Measurements from ENCODE around the gene CASP1. TPM values are rescaled to one million over a fixed set of nuclear protein-coding genes. Genes with fewer than 3 reads are reported as not detected.
A peak's percentile ranks its signal among the peaks of the same experiment; 100 is the strongest.

The CASP1 gene
- total and polyA plus RNA-seq, 2 donors (not counting 3 experiments of a cell fraction or from before 2014, with no cell fraction given): 1.8 to 12.4 TPM

GRCh38 chr11:104992781-104993180 lies 42.2 kb downstream of the CASP1 start:
- no peaks in the 10 kb centered on the region for H3K9me1 ChIP-seq (replicated peaks; ENCODE audit: control insufficient read depth, extremely low read depth, insufficient read depth, low read length)
- no peak overlapping the region for H3K4me3 ChIP-seq (replicated peaks in 1 of 3; ENCODE audit: insufficient read depth in 1 of 3, low read depth in 1 of 3, low read length in 3 of 3)
- BruUV-seq (replicated peaks): no TSS peak
- peak; percentile 21 for FAIRE-seq
- intact Hi-C loops (cut with micrococcal nuclease) (no loop called here), dilution Hi-C loops (cut with MboI; ENCODE audit: extremely low pct_ligation_motif_present, low sequenced_read_pairs) (no loop called here)
- TF ChIP-seq, protein P1, sequence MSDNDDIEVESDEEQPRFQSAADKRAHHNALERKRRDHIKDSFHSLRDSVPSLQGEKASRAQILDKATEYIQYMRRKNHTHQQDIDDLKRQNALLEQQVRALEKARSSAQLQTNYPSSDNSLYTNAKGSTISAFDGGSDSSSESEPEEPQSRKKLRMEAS (IDR thresholded peaks at IDR 0.05; ENCODE audit: insufficient read depth, insufficient read length): no peak
- TF ChIP-seq POLR2A (IDR thresholded peaks at IDR 0.05; ENCODE audit: low read depth, low read length): no peak
- TF ChIP-seq FOS (IDR thresholded peaks at IDR 0.05; ENCODE audit: borderline replicate concordance, insufficient read depth, low read length): no peak
- no peak for TF ChIP-seq MYC (IDR thresholded peaks at IDR 0.05; ENCODE audit: low read depth, low read length)
- no peak for TF ChIP-seq EZH2 (IDR thresholded peaks at IDR 0.05; ENCODE audit: borderline replicate concordance, low read depth, low read length, severe bottlenecking)
- DNase-seq (ENCODE audit: low read depth, low spot score): peak; percentile 21
- no peak overlapping the region for H3K4me2 ChIP-seq (ENCODE audit: insufficient read depth, low read length)
- no peaks in the 10 kb centered on the region for H4K20me1 ChIP-seq (replicated peaks; ENCODE audit: control insufficient read depth, extremely low read depth, insufficient read depth, low read length)
- no peaks in the 10 kb centered on the region for H3K9me3 ChIP-seq (replicated peaks; ENCODE audit: control insufficient read depth, insufficient read depth, low read length)
- no peaks in the 10 kb centered on the region for H3K79me2 ChIP-seq (ENCODE audit: control insufficient read depth, insufficient read depth, low read length)
- CTCF ChIA-PET: interaction anchor here (0.5 kb wide), 1 partner anchor 198 kb away, joined by 4 read pairs; no protein-coding TSS in a partner anchor
- no peaks in the 10 kb centered on the region for H3K27me3 ChIP-seq (ENCODE audit: control insufficient read depth in 2 of 2, insufficient read depth in 2 of 2, low read length in 2 of 2)
- POLR2A ChIA-PET: no interaction called here
- no peak overlapping the region for H2AFZ ChIP-seq (ENCODE audit: low read depth, low read length)
- no peaks in the 10 kb centered on the region for H3K36me3 ChIP-seq (ENCODE audit: control insufficient read depth in 2 of 2, extremely low read depth in 1 of 2, insufficient read depth in 2 of 2, low read length in 2 of 2)
- no peak overlapping the region for H3K27ac ChIP-seq (ENCODE audit: insufficient read depth, low read depth, low read length)
- H3K9ac ChIP-seq (replicated peaks; ENCODE audit: extremely low read depth, insufficient read depth, low read length): no peak overlapping the region
- H3K4me1 ChIP-seq (ENCODE audit: control insufficient read depth, extremely low read depth, insufficient read depth, low read length): peaks cover 3% of the 10 kb centered on the region

- no peak for FAIRE-seq
- no TSS peak for BruUV-seq (replicated peaks)
These were observed 43.0 kb downstream of the CASP1 start for GRCh38 chr11:104991994-104992393.

More at GRCh38 chr11:104991994-104992393, 43.0 kb downstream of the CASP1 start:
- Histone ChIP-seq H3K79me2 (ENCODE audit: control insufficient read depth, insufficient read depth, low read length) (no peaks in the 10 kb centered on the region), H3K4me2 (ENCODE audit: insufficient read depth, low read length) (no peak overlapping the region), H3K4me3 (replicated peaks in 1 of 3; ENCODE audit: insufficient read depth in 1 of 3, low read depth in 1 of 3, low read length in 3 of 3) (no peak overlapping the region), H3K9me1 (replicated peaks; ENCODE audit: control insufficient read depth, extremely low read depth, insufficient read depth, low read length) (no peaks in the 10 kb centered on the region), H3K4me1 (ENCODE audit: control insufficient read depth, extremely low read depth, insufficient read depth, low read length) (peaks cover 3% of the 10 kb centered on the region), H3K9me3 (replicated peaks; ENCODE audit: control insufficient read depth, insufficient read depth, low read length) (no peaks in the 10 kb centered on the region), H3K27ac (ENCODE audit: insufficient read depth, low read depth, low read length) (no peak overlapping the region), H2AFZ (ENCODE audit: low read depth, low read length) (no peak overlapping the region), H3K9ac (replicated peaks; ENCODE audit: extremely low read depth, insufficient read depth, low read length) (no peak overlapping the region), H3K36me3 (ENCODE audit: control insufficient read depth in 2 of 2, extremely low read depth in 1 of 2, insufficient read depth in 2 of 2, low read length in 2 of 2) (no peaks in the 10 kb centered on the region), H4K20me1 (replicated peaks; ENCODE audit: control insufficient read depth, extremely low read depth, insufficient read depth, low read length) (no peaks in the 10 kb centered on the region), H3K27me3 (ENCODE audit: control insufficient read depth in 2 of 2, insufficient read depth in 2 of 2, low read length in 2 of 2) (no peaks in the 10 kb centered on the region)
- CTCF ChIA-PET: no interaction called here
- dilution Hi-C loops (cut with MboI; ENCODE audit: extremely low pct_ligation_motif_present, low sequenced_read_pairs): no loop called here
- DNase-seq (ENCODE audit: low read depth, low spot score): no peak
- intact Hi-C loops (cut with micrococcal nuclease): no loop called here
- POLR2A ChIA-PET: no interaction called here
- no peak for TF ChIP-seq GATA2 (IDR thresholded peaks at IDR 0.05; ENCODE audit: insufficient read depth, insufficient read length, low read depth, low read length)
- TF ChIP-seq CTCF (IDR thresholded peaks at IDR 0.05; ENCODE audit: extremely low read depth in 1 of 2, insufficient read depth in 1 of 2, low read depth in 1 of 2, low read length in 2 of 2): no peak

Measured in endothelial cell of umbilical vein (primary cell).